OCI-LY3 (cell line): ENCODE data around the gene BRMS1L.

Experiments
- H2AFZ ChIP-seq: fragments of 200-600, 300-600 bp; shearing (Covaris generic); 2 replicates; pipeline ENCODE4 v1.6.0; 2014; ENCODE audit warnings: antibody characterized with exemption, low read depth, low read length
- H3K27ac ChIP-seq: fragments of 200-600, 300-600 bp; sonication (generic); 2 replicates; pipeline ENCODE4 v1.5.1; 2014; ENCODE audit warnings: mild to moderate bottlenecking, low read length, moderate library complexity, mixed read lengths
- H3K27me3 ChIP-seq: fragments of 200-600, 300-600 bp; sonication (generic); 2 replicates; pipeline ENCODE4 v1.6.1; 2014; ENCODE audit warnings: low read depth, low read length, mixed read lengths
- H3K36me3 ChIP-seq: fragments of 200-600, 300-600 bp; sonication (generic); replicated peaks from 2 replicates; pipeline ENCODE3; 2014; ENCODE audit warnings: low read depth, low read length, mixed read lengths
- H3K4me1 ChIP-seq: fragments of 300-600, 200-600 bp; sonication (generic); 2 replicates; pipeline ENCODE4 v1.6.1; 2014; ENCODE audit warnings: low read length, mixed read lengths
- H3K4me2 ChIP-seq: fragments of 200-600, 300-600 bp; sonication (generic); 2 replicates; pipeline ENCODE4 v1.6.1; 2014; ENCODE audit warnings: low read length, mixed read lengths
- H3K4me3 ChIP-seq: fragments of 300-600, 200-600 bp; sonication (generic); 2 replicates; pipeline ENCODE4 v1.5.1; 2014; ENCODE audit warnings: antibody characterized with exemption, mild to moderate bottlenecking, low read length, moderate library complexity
- H3K79me2 ChIP-seq: fragments of 300-600, 200-600 bp; shearing (Covaris generic); 2 replicates; pipeline ENCODE4 v1.6.1; 2014; ENCODE audit warnings: mild to moderate bottlenecking, low read length, mixed read lengths
- H3K9ac ChIP-seq: fragments of 300-600, 200-600 bp; shearing (Covaris generic); 2 replicates; pipeline ENCODE4 v1.6.0; 2014; ENCODE audit warnings: mild to moderate bottlenecking, low read length, moderate library complexity
- H3K9me3 ChIP-seq: fragments of 200-600, 300-600 bp; shearing (Covaris generic); 2 replicates; pipeline ENCODE4 v1.6.1; 2014; ENCODE audit warnings: low read length, mixed read lengths; ENCODE audit not compliant: insufficient read depth
- H4K20me1 ChIP-seq: fragments of 200-600, 300-600 bp; sonication (generic); 2 replicates; pipeline ENCODE4 v1.6.1; 2016; ENCODE audit warnings: low read length, mixed read lengths; ENCODE audit not compliant: insufficient read depth
- EZH2phosphoT487 ChIP-seq: fragments of 200-600 bp; shearing (Covaris generic); IDR thresholded peaks from 2 replicates; pipeline ENCODE4 v1.6.1; 2018; ENCODE audit warnings: antibody characterized with exemption, mixed run types, low read depth
- TF ChIP-seq, protein P1 (sequence below): fragments of 200-600, 300-600 bp; sonication (generic); IDR thresholded peaks from 2 replicates; pipeline ENCODE4 v1.5.1; 2014; ENCODE audit warnings: antibody characterized with exemption, low read length, low read depth

The BRMS1L gene

DNA sequence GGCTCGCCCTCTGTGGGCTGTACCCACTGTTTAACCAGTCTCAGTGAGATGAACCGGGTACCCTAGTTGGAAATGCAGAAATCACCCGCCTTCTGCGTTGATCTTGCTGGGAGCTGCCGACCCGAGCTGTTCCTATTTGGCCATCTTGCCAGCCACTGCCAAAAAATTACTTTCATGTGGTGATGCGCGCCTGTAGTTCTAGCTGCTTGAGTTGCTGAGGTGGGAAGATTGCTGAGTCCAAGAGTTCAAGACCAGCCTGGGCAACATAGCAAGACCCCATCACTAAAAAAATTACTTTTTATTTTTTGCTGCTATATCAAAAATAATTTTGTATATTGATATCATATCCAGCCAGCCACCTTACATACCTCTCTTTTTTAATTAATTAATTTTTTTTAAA, 18.4 kb downstream of the BRMS1L start:
- H3K36me3 ChIP-seq, result no peaks in the 10 kb centered on the region
- H3K4me3 ChIP-seq, result no peak overlapping the region
- H3K9me3 ChIP-seq, result no peaks in the 10 kb centered on the region
- H3K79me2 ChIP-seq, result no peaks in the 10 kb centered on the region
- no peak overlapping the region for H3K27ac ChIP-seq
- TF ChIP-seq EZH2phosphoT487, result no peak
- TF ChIP-seq, protein P1, sequence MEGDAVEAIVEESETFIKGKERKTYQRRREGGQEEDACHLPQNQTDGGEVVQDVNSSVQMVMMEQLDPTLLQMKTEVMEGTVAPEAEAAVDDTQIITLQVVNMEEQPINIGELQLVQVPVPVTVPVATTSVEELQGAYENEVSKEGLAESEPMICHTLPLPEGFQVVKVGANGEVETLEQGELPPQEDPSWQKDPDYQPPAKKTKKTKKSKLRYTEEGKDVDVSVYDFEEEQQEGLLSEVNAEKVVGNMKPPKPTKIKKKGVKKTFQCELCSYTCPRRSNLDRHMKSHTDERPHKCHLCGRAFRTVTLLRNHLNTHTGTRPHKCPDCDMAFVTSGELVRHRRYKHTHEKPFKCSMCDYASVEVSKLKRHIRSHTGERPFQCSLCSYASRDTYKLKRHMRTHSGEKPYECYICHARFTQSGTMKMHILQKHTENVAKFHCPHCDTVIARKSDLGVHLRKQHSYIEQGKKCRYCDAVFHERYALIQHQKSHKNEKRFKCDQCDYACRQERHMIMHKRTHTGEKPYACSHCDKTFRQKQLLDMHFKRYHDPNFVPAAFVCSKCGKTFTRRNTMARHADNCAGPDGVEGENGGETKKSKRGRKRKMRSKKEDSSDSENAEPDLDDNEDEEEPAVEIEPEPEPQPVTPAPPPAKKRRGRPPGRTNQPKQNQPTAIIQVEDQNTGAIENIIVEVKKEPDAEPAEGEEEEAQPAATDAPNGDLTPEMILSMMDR, result no peak
- H3K9ac ChIP-seq, result no peak overlapping the region
- H3K4me1 ChIP-seq, result 0 out of 2 replicates have a peak, but pooled peaks cover 3% of the 10 kb centered on the region
- H2AFZ ChIP-seq, result no peak overlapping the region
- H3K4me2 ChIP-seq, result no peak overlapping the region
- no peaks in the 10 kb centered on the region for H4K20me1 ChIP-seq
- H3K27me3 ChIP-seq, result no peaks in the 10 kb centered on the region

DNA sequence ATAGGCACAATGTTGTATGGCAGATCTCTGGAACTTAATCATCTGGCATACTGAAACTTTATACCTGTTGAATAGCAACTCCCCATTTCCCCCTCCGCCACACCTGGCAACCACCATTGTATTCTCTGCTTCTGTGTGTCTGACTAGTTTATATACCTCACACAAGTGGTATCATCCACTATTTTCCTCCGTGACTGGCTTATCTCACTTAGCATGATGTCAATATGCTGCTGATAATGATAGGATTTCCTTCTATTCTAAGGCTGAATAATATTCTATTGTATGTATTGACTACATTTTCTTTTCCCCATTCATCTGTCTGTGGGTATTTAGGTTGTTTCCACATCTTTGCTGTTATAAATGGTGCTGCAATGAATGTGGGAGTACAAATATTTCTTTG, 21.5 kb downstream of the BRMS1L start:
- H3K27ac ChIP-seq, result no peak overlapping the region
- H3K36me3 ChIP-seq, result peaks cover 4% of the 10 kb centered on the region
- H3K4me1 ChIP-seq, result 0 out of 2 replicates have a peak, but pooled peaks cover 3% of the 10 kb centered on the region
- H4K20me1 ChIP-seq, result no peaks in the 10 kb centered on the region
- no peak overlapping the region for H3K4me3 ChIP-seq
- H3K79me2 ChIP-seq, result no peaks in the 10 kb centered on the region
- TF ChIP-seq, protein P1, result no peak
- TF ChIP-seq EZH2phosphoT487, result no peak
- H2AFZ ChIP-seq, result no peak overlapping the region
- H3K27me3 ChIP-seq, result no peaks in the 10 kb centered on the region
- H3K9me3 ChIP-seq, result no peaks in the 10 kb centered on the region
- no peak overlapping the region for H3K9ac ChIP-seq
- no peak overlapping the region for H3K4me2 ChIP-seq

DNA sequence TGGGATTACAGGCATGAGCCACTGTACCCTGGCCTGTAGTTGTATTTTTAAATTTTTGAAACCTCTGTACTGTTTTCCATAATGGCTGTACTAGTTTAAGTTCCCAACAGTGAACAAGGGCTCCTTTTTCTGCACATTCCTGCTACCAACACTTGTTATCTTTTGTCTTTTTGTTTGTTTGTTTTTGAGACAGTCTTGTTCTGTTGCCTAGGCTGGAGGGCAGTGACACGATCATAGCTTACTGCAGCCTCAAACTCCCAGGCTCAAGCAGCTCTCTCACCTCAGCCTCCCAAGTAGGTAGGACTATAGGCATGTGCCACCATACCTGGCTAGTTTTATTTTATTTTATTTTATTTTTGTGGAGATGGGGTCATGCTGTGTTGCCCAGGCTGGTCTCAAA, 23.0 kb downstream of the BRMS1L start:
- TF ChIP-seq, protein P1, result no peak
- no peak for TF ChIP-seq EZH2phosphoT487
- no peak overlapping the region for H3K9ac ChIP-seq
- H4K20me1 ChIP-seq, result no peaks in the 10 kb centered on the region
- H3K4me1 ChIP-seq, result 0 out of 2 replicates have a peak, but pooled peaks cover 3% of the 10 kb centered on the region
- H3K4me3 ChIP-seq, result no peak overlapping the region
- H3K4me2 ChIP-seq, result no peak overlapping the region
- H3K79me2 ChIP-seq, result no peaks in the 10 kb centered on the region
- no peaks in the 10 kb centered on the region for H3K27me3 ChIP-seq
- no peak overlapping the region for H2AFZ ChIP-seq
- H3K36me3 ChIP-seq, result peaks cover 4% of the 10 kb centered on the region
- H3K9me3 ChIP-seq, result no peaks in the 10 kb centered on the region
- no peak overlapping the region for H3K27ac ChIP-seq

DNA sequence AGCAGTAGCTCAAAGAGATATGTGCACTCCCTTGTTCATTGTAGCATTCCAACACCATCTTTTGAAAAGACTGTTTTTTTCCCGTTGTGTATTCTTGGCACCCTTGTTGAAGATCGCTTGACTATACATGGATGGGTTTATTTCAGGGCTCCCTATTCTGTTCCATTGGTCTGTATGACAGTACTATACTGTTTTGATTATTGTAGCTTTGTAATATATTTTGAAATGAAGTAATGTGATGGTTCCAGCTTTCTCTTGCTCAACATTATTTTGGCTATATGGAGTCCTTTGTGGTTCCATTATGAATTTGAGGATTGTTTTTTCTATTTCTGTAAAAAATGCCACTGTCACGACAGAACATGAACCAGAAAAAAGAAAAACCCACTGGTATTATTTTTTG, 25.7 kb downstream of the BRMS1L start:
- Histone ChIP-seq H3K4me1 (peaks cover 29% of the 10 kb centered on the region), H3K4me2 (no peak overlapping the region), H3K27me3 (no peaks in the 10 kb centered on the region), H2AFZ (no peak overlapping the region), H3K79me2 (no peaks in the 10 kb centered on the region), H3K27ac (no peak overlapping the region), H3K9me3 (no peaks in the 10 kb centered on the region), H3K4me3 (no peak overlapping the region), H3K9ac (no peak overlapping the region), H4K20me1 (no peaks in the 10 kb centered on the region), H3K36me3 (peaks cover 4% of the 10 kb centered on the region)
- TF ChIP-seq EZH2phosphoT487, result no peak
- TF ChIP-seq, protein P1, result no peak
